ENCODE measurements around the gene SLC28A3.
"Not testable (repeated sequence)": the region's sequence is repeated elsewhere in the genome, so short reads cannot be mapped to it uniquely, and the experiment has no call there.

Gene SLC28A3

GRCh38 chr9:84340535-84340934 is at the start of gene SLC28A3:
TSS of gene SLC28A3 (minus strand) at chr9:84340758. CDS start at chr9:84340633, 125 bp downstream.
- DNase-seq = no peak

- not testable (repeated sequence) for DNase-seq
These were observed 49.7 kb upstream of the SLC28A3 start for GRCh38 chr9:84390254-84390653.

- DNase-seq = no peak
These were observed 47.3 kb upstream of the SLC28A3 start for GRCh38 chr9:84387821-84388220.

- DNase-seq = no peak
These were observed 46.2 kb upstream of the SLC28A3 start for GRCh38 chr9:84386753-84387152.

GRCh38 chr9:84385386-84386040 is 45.0 kb upstream of the SLC28A3 start:
- DNase-seq = no peak

- no peak for DNase-seq
These were observed 44.1 kb upstream of the SLC28A3 start for GRCh38 chr9:84384617-84385016.

GRCh38 chr9:84383178-84383577 is 42.6 kb upstream of the SLC28A3 start:
- DNase-seq = no peak

- DNase-seq = no peak
These were observed 42.2 kb upstream of the SLC28A3 start for GRCh38 chr9:84382720-84383119.

GRCh38 chr9:84381508-84381907 is 41.0 kb upstream of the SLC28A3 start:
- DNase-seq = no peak

- DNase-seq = no peak
These were observed 39.2 kb upstream of the SLC28A3 start for GRCh38 chr9:84379740-84380139.

- no peak for DNase-seq
These were observed 35.4 kb upstream of the SLC28A3 start for GRCh38 chr9:84375954-84376353.

- no peak for DNase-seq
These were observed 34.0 kb upstream of the SLC28A3 start for GRCh38 chr9:84374516-84374915.

GRCh38 chr9:84374013-84374412 is 33.5 kb upstream of the SLC28A3 start:
- DNase-seq = no peak

- no peak for DNase-seq
These were observed 31.2 kb upstream of the SLC28A3 start for GRCh38 chr9:84371737-84372136.

- DNase-seq = no peak
These were observed 28.0 kb upstream of the SLC28A3 start for GRCh38 chr9:84368601-84369000.

- not testable (repeated sequence) for DNase-seq
These were observed 27.2 kb upstream of the SLC28A3 start for GRCh38 chr9:84367726-84368125.

GRCh38 chr9:84366683-84367082 is 26.1 kb upstream of the SLC28A3 start:
- no peak for DNase-seq

GRCh38 chr9:84364894-84365490 is 24.4 kb upstream of the SLC28A3 start:
- DNase-seq = not testable (repeated sequence)

- no peak for DNase-seq
These were observed 21.1 kb upstream of the SLC28A3 start for GRCh38 chr9:84361645-84362044.

- no peak for DNase-seq
These were observed 16.7 kb upstream of the SLC28A3 start for GRCh38 chr9:84357275-84357674.

GRCh38 chr9:84354035-84354434 is 13.5 kb upstream of the SLC28A3 start:
- DNase-seq = no peak

GRCh38 chr9:84349671-84350070 is 9.1 kb upstream of the SLC28A3 start:
- DNase-seq = no peak

GRCh38 chr9:84343111-84343521 is 2.6 kb upstream of the SLC28A3 start:
- DNase-seq = no peak

GRCh38 chr9:84339962-84340361 is 596 bp downstream of the SLC28A3 start:
- no peak for DNase-seq

GRCh38 chr9:84339503-84339902 is 1.1 kb downstream of the SLC28A3 start:
- DNase-seq = no peak
